Stimulated activated naive CD8-positive, alpha-beta T cell treated with anti-CD3 and anti-CD28 coated beads, Interleukin-15, Interleukin-2, amounts not matched to agents 100 U/mL and 50 U/mL, for 24 hours (primary cell): ENCODE data around the gene MINDY4.

Source experiments
- ATAC-seq: fragments of 150-1000 bp; cut with Tn5 transposase; one replicate; pipeline ENCODE4 v1.10.0; 2021
- DNase-seq: peaks from one replicate; pipeline ENCODE4 v3.0.0; 2021

Gene MINDY4

GRCh38 chr7:30916767-30917166, 145.6 kb downstream of the MINDY4 start:
- ATAC-seq = no peak
- DNase-seq = no peak

GRCh38 chr7:30917216-30917893, 146.1 kb downstream of the MINDY4 start:
- no peak for ATAC-seq
- DNase-seq = no peak

GRCh38 chr7:30918676-30919075, 147.5 kb downstream of the MINDY4 start:
- ATAC-seq (no peak), DNase-seq (no peak)

GRCh38 chr7:30920021-30920583, 148.9 kb downstream of the MINDY4 start:
- no peak for DNase-seq
- ATAC-seq = no peak

GRCh38 chr7:30920584-30921539, 149.6 kb downstream of the MINDY4 start:
- ATAC-seq = no peak
- DNase-seq = no peak

GRCh38 chr7:30921540-30922401, 150.6 kb downstream of the MINDY4 start:
- no peak for DNase-seq
- no peak for ATAC-seq

- ATAC-seq = no peak
- DNase-seq = no peak
These were observed 151.4 kb downstream of the MINDY4 start for GRCh38 chr7:30922596-30922995.

GRCh38 chr7:30923009-30923773, 152.0 kb downstream of the MINDY4 start:
- no peak for DNase-seq
- ATAC-seq = no peak

- DNase-seq (peak; percentile 1), ATAC-seq (no peak)
These were observed 152.7 kb downstream of the MINDY4 start for GRCh38 chr7:30923774-30924413.

GRCh38 chr7:30924624-30925023, 153.4 kb downstream of the MINDY4 start:
- ATAC-seq = no peak
- no peak for DNase-seq

GRCh38 chr7:30925117-30925516, 153.9 kb downstream of the MINDY4 start:
- ATAC-seq (no peak), DNase-seq (no peak)

GRCh38 chr7:30925913-30926312, 154.7 kb downstream of the MINDY4 start:
- ATAC-seq (no peak), DNase-seq (no peak)

- DNase-seq = no peak
These were observed 155.1 kb downstream of the MINDY4 start for GRCh38 chr7:30926313-30926712.

GRCh38 chr7:30927040-30927439, 155.8 kb downstream of the MINDY4 start:
- ATAC-seq = no peak
- no peak for DNase-seq

More at GRCh38 chr7:30926313-30926712, 155.1 kb downstream of the MINDY4 start:
- ATAC-seq = no peak

GRCh38 chr7:30927559-30927958, 156.3 kb downstream of the MINDY4 start:
- no peak for ATAC-seq
- DNase-seq = no peak

- no peak for ATAC-seq
- no peak for DNase-seq
These were observed 157.1 kb downstream of the MINDY4 start for GRCh38 chr7:30928254-30928872.

- ATAC-seq (no peak), DNase-seq (no peak)
These were observed 158.5 kb downstream of the MINDY4 start for GRCh38 chr7:30929686-30930085.

- ATAC-seq = no peak
- no peak for DNase-seq
These were observed 159.4 kb downstream of the MINDY4 start for GRCh38 chr7:30930621-30931020.

GRCh38 chr7:30931161-30931928, 160.1 kb downstream of the MINDY4 start:
- DNase-seq = no peak
- no peak for ATAC-seq
